Measurements from ENCODE around the gene DNAI2.
"Not testable (repeated sequence)": the region's sequence is repeated elsewhere in the genome, so short reads cannot be mapped to it uniquely, and the experiment has no call there.

The DNAI2 gene

GRCh38 chr17:74244548-74244947 is 29.5 kb upstream of the DNAI2 start:
- no peak for DNase-seq (ENCODE audit: low read depth in 2 of 2)

GRCh38 chr17:74245145-74245831 is 28.7 kb upstream of the DNAI2 start:
- DNase-seq (ENCODE audit: low read depth in 2 of 2): no peak

DNA sequence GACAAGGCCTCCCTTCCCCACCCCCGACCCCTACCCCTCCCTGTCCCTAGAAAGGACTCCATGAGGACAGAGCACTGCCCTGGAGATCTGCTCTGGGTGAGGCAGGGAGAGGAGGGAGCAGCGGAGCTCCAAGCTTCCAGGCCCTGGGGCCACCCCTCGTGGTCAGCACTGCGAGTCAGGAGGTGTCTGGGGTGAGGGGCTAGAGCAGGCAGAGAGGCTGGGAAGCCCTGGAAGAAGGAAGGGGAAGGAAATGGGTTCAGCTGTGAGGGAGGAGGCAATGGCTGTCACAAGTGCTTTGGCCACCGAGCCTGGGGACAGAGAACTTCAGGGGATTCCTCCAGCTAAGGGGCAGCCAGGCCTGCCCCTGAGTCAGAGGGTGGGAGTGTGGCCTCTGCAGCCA is 28.2 kb upstream of the DNAI2 start:
- no peak for DNase-seq (ENCODE audit: low read depth in 2 of 2)

DNA sequence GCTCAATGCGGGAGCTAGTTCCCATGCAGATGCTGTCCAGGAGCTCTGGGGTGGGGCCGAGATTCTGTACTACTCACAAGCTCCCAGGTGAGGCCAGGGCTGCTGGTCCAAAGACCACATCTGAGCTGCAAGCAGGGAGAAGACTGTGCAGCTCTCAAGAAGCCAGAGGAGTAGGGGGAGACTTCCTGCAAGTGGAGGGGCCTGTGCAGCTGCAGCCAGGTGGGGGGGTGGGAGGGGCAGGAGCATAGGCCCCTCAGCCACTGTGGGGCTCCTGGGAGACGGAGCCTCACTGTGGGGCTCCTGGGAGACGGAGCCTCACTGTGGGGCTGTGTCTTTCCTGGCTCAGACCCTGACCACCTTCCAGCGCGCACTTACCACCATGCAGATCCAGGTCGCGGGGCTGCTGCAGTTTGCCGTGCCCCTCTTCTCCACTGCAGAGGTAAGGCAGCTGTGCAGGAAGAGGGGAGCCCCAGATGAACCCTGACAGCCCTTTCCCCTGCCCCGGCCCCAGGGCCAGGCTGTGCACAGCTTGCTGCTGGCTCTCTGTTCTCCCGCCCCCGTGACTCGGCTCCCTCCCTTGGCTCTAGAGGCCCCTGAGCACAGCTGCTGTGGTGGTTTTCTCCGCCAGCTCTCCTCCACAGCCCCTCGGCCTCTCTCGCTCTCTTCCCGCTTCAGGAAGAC is 24.3 kb upstream of the DNAI2 start:
- DNase-seq (ENCODE audit: low read depth in 2 of 2): no peak

GRCh38 chr17:74250324-74250995 is 23.6 kb upstream of the DNAI2 start:
- DNase-seq (ENCODE audit: low read depth in 2 of 2): no peak

- DNase-seq (ENCODE audit: low read depth in 2 of 2): no peak
Observed at GRCh38 chr17:74251051-74251450, 23.0 kb upstream of the DNAI2 start.

GRCh38 chr17:74251569-74251968 is 22.5 kb upstream of the DNAI2 start:
- no peak for DNase-seq (ENCODE audit: low read depth in 2 of 2)

- no peak for DNase-seq (ENCODE audit: low read depth in 2 of 2)
Observed at GRCh38 chr17:74252211-74252610, 21.8 kb upstream of the DNAI2 start.

DNA sequence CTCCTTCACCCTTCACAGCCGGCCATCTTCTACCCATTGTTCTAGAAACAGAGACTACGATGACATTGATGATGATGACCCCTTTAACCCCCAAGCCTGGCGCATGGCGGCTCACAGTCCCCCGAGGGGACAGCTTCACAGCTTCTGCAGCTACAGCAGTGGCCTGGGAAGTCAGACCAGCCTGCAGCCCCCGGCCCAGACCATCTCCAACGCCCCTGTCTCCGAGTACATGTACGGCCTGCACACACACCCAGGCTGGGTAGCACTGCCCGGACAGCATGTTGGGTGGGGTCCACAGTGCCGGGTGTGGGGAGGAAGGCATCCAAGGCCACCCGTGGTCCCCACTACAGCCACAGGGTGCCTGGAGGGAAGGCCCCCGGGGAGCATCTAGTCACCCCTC is 21.0 kb upstream of the DNAI2 start:
- no peak for DNase-seq (ENCODE audit: low read depth in 2 of 2)

DNA sequence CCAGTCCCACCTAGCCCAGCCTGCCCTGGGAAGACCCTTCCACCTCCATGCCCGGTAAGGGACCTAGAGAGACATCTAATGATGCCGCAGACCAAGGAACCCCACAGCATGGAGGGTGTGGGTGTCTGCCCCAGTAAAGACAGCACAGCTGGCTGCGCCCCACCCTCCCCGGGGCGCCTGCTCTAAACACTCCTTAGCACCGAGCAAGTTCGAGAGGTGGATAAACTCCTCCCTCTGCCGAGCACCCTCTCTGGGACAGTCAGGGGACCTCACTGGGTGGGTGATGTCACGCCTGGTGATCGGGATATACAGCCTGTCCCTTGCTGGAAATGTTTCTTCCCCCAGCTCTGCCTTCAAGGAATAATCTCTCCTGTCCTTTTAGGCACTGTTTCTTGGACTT is 16.7 kb upstream of the DNAI2 start:
- no peak for DNase-seq (ENCODE audit: low read depth in 2 of 2)

GRCh38 chr17:74259667-74260524 is 14.1 kb upstream of the DNAI2 start:
- DNase-seq (ENCODE audit: low read depth in 2 of 2): no peak

- DNase-seq (ENCODE audit: low read depth in 2 of 2): no peak
Observed at GRCh38 chr17:74260525-74260850, 13.5 kb upstream of the DNAI2 start.

DNA sequence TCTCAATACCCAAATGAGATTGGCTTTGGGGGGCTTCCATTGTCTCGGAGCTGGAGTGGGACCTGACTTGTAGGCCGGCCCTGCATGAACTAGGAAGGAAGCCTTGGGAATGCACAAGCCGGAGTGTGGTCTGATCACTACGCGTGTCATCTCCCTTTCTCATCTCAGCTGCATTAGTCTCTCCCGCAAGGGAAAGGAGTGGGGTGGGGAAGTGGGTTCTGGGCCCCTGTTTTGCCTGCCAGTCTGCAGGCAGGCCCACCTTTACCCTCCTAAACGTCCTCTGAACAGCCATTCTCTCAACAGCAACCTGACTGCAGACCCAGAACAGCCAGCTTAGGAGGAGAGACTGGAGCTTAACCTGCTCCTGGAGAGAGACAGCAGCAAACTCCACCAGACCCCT is 11.4 kb upstream of the DNAI2 start:
- DNase-seq (ENCODE audit: low read depth in 2 of 2): no peak

DNA sequence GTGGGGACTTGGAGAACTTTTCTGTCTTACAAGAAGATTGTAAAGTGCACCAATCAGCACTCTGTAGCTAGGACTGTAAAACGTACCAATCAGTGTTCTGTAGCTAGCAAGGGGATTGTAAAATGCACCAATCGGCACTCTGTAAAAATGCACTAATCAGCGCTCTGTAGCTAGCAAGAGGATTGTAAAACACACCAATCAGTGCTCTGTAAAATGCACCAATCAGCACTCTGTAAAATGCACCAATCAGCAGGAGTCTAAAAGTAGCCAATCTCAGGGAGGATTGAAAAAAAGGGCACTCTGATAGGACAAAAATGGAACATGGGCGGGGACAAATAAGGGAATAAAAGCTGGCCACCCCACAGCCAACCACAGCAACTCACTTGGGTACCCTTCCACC is 7.0 kb upstream of the DNAI2 start:
- not testable (repeated sequence) for DNase-seq (ENCODE audit: low read depth in 2 of 2)

- no peak for DNase-seq (ENCODE audit: low read depth in 2 of 2)
Observed at GRCh38 chr17:74267579-74267978, 6.5 kb upstream of the DNAI2 start.

DNA sequence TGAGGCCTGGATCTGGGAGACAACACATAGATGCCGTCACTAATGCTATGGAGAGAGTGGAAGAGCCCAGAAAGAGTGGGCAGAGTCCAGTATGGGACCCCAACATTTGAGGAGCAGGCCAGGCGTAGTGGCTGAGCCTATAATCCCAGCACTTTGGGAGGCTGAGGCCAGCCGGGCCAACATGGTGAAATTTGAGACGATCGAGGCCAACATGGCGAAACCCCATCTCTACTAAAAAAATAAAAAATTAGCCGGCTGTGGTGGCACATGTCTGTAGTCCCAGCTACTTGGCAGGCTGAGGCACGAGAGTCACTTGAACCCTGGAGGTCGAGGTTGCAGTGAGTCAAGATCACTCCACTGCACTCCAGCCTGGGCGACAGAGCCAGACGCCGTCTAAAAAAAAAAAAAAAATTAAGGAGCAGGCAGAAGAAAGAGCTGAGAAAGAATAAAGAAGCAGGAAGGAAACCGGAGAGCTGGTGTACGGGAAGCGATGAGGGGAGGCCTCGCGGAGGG is 6.0 kb upstream of the DNAI2 start:
- DNase-seq (ENCODE audit: low read depth in 2 of 2): no peak

GRCh38 chr17:74268558-74268957 is 5.5 kb upstream of the DNAI2 start:
- DNase-seq (ENCODE audit: low read depth in 2 of 2): no peak

DNA sequence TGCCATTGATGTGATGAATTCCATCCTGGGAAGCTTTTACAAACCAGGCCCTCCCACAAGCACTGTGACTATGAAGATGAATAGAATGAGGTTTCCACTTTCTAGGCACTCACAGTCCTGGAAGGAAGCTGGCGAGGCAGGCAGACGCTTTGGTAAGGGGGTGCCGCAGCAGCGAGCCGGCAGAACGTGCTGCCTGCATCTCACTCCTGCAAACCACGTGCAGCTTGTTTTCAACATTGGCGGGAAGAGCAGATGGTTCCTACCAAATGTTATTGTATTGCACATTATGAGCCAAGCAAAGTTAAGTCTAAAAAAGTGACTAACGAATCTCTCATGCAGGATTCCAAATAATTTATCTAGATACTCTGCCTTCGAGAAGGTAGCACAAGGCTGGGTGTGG is 3.7 kb upstream of the DNAI2 start:
- no peak for DNase-seq (ENCODE audit: low read depth in 2 of 2)

- DNase-seq (ENCODE audit: low read depth in 2 of 2): no peak
Observed at GRCh38 chr17:74271281-74271680, 2.8 kb upstream of the DNAI2 start.

GRCh38 chr17:74271901-74272561 is 2.0 kb upstream of the DNAI2 start:
- no peak for DNase-seq (ENCODE audit: low read depth in 2 of 2)

DNA sequence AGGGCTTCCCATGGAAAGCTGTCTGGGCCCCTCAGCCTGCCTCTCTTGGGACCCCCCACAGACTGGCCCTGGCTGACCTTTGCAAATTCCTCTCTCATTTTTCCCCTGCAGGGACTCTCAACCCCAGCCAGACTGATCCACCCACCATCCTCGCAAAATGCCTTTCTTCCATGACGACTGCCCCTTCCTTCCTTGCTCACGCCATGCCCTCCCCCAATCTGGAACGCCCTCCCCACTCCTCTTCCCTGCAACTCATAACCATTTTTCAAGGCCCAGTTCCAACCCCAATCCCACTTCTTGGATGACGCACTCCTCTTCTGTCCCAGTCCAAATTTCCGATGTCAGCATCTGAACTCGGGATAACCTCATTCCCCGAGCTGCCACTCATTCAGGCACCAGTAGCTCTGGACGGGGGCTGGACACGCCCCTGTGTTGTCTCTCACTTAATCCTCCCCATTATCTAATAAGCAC is 1.3 kb upstream of the DNAI2 start:
- DNase-seq (ENCODE audit: low read depth in 2 of 2): no peak
